GM18507 (cell line): ENCODE results near the gene PRPH2.
"Not testable (repeated sequence)": the region's sequence is repeated elsewhere in the genome, so short reads cannot be mapped to it uniquely, and the experiment has no call there.

Experiments used
- DNase-seq: peaks from one replicate; pipeline ENCODE4 v3.0.0; 2011; ENCODE audit warnings: low read depth; ENCODE audit not compliant: insufficient read length; ENCODE audit errors: extremely low spot score
- FAIRE-seq: peaks from 2 replicates; lab custom pipeline; 2011; peaks lifted over from hg19 to GRCh38; lab: Jason Lieb, UNC

Gene PRPH2

GRCh38 chr6:42744351-42744893 is 22.0 kb upstream of the PRPH2 start:
- DNase-seq (no peak), FAIRE-seq (no peak)

DNA sequence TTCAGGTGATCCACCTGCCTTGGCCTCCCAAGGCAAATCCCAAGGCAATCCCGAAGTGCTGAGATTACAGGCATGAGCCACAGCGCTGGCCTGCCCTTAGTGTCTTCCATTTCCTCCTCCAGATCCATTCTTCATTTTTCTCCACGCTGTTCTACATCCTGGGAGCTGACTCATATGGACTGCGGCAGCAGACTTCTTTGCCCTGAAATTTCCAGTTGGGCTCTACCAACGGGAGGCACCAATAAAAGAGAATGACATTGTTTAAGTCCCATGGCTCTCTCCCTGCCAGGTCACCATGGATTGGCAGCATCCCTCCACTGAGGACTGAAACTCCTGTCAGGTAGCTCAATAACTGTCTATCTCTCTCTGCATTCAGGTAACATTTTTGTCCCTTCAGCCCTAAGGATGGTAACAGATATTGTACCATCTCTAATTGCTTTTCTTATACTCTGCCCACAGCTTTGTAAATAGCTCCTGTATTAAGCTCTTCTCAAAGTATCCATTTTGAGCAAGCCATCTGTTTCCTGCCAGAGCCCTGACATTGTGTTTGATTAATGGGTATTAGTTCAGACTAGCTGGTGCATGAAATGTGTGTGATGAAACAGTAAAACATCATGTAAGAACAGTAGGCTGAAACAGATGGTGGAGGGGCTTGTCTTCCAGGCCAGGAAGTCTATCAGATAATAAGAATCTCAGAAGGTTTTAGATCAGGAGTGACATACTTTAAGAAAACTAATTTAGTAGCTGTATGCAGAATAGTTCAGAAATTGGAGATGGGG is 19.9 kb upstream of the PRPH2 start:
- FAIRE-seq = no peak
- DNase-seq = no peak

DNA sequence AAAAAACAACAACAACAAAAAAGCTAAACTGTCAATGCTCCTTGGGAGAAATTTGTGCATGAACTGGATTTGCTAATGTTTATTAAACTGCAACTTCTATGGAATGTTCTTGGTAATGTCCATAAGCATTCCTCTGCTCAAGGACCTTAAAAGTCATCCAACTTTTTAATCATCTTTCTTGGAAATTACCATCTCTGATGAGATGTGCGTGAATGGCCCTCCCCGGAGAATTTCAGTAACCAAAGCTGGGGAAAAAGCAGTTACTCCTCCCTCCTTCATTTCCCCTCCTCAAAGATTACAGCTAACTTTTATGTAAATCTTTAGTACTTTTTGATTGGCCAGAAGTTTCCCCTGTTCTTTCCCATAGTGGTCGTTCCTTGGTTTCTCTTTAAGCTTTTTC is 18.3 kb upstream of the PRPH2 start:
- no peak for DNase-seq
- no peak for FAIRE-seq

- FAIRE-seq = no peak
Measured at GRCh38 chr6:42735976-42736375, 13.6 kb upstream of the PRPH2 start.

GRCh38 chr6:42733867-42734481 is 11.6 kb upstream of the PRPH2 start:
- not testable (repeated sequence) for FAIRE-seq, DNase-seq

More at GRCh38 chr6:42735976-42736375, 13.6 kb upstream of the PRPH2 start:
- no peak for DNase-seq

DNA sequence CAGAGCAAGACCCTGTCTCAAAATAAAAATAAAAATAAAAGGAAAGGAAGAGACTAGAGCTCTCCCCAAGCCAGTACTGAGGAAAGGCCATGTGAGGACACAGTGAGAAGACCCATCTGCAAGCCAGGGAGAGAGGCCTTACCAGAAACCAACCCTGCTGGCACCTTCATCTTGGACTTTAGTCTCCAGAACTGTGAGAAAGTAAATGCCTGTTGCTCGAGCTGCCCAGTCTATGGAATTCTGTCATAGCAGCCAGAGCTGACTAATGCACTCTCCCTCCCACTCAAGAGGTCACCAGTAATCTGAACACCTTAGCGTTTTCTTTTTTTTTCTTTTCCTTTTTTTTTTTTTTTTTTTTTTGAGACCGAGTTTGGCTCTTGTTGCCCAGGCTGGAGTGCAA is 7.3 kb upstream of the PRPH2 start:
- DNase-seq (no peak), FAIRE-seq (no peak)

DNA sequence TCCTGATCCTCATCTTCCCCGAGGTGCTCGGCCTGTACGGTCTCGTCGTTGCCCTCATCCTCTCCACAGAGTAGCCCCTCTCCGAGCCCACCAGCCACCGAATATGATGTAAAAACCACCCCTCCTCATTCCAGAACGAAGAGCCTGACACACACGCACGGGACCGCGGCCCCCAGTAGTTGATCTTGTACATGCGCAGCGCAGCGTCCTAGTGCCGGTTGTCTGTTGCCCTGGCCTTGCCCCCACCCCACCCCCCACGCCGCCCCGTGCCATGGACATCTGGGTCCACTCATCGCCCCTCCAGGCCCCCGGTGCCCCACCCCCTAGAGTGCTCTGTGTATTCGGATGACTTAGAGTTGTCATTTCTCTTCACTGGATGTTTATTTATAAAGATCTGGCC is 5.2 kb upstream of the PRPH2 start:
- DNase-seq (no peak), FAIRE-seq (no peak)

DNA sequence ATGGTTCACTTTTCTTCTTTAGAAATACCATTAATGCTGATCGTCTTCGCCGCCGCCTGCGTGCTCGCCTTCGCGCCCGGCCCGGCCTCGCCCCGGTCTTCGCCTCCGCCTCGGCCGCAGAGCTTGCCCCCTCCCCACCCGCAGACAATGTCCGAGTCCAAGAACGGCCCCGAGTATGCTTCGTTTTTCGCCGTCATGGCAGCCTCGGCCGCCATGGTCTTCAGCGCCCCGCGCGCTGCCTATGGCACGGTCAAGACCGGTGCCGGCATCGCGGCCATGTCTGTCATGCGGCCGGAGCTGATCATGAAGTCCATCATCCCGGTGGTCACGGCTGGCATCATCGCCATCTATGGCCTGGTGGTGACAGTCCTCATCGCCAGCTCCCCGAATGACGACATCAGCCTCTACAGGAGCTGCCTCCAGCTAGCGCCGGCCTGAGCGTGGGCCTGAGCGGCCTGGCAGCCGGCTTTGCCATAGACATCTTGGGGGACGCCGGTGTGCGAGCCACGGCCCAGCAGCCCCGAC is 4.8 kb upstream of the PRPH2 start:
- DNase-seq (no peak), FAIRE-seq (no peak)

DNA sequence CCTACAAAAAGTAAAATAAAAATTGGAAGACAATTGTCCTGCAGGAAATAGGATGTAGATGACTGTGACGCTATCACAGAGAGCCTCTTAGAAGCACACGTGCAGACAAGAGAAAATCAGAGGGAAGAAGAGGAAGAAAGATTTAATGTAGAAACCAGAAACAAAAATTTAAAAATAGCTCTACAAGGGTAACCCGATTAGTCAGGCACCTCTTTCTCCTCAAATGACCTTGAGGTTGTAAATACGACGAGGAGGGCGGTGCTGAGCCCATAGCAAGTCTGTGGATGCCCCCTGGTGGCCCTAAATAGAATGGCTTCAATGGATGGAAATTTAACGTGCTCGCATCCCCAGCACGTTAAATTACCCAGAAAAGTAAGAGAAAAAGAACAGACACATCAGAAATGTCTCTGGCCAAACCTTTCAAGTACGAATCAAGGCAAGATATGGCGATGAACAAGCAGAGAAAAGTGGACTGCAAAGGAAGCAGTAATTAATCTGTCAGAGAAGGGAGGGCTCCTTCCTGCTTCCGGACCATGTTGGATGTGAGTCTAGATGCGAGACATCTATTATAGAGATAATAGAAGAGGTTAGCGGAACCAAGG is 4.2 kb upstream of the PRPH2 start:
- FAIRE-seq (peak; percentile 96), DNase-seq (peak; percentile 69)

- FAIRE-seq = no peak
- no peak for DNase-seq
Measured at GRCh38 chr6:42726026-42726425, 3.6 kb upstream of the PRPH2 start.

DNA sequence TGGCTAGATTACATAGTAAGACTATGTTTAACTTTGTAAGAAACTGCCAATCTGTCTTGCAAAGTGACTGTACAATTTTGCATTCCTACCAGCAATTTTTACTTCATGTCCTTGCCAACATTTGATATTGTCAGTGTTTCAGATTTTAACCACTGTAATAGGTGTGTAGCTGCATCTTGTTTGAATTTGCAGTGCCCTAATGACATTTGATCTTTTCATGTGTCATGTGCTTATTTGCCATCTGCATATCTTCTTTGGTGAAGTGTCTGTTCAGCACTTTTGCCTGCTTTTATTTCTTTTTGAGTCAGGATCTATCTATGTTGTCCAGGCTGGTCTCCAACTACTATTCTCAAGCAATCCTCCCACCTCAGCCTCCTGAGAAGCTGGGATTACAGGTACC is 2.4 kb upstream of the PRPH2 start:
- FAIRE-seq = no peak
- DNase-seq = no peak

DNA sequence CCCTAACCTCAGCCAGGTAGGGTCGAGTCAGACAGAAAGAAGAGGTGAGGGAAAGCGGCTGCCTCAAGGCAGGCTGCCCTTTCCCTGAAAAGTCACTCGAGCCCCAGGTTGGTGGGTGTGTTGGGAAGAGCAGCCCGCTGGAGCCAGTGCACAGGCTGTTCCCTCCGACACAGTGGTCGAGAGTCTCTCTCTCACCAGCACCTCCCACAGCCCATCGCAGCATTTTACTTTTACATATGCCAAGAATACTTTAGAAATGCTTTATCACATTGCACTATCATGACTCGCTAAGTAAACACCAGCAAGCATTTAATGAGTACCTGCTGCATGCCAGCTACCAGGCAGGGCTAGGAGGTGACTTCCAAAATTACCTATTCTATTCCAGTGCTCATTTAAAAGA is 1.7 kb downstream of the PRPH2 start:
- no peak for DNase-seq
- no peak for FAIRE-seq

GRCh38 chr6:42715871-42716270 is 6.5 kb downstream of the PRPH2 start:
- FAIRE-seq = no peak
- DNase-seq = no peak

- DNase-seq = no peak
Measured at GRCh38 chr6:42714098-42714761, 8.2 kb downstream of the PRPH2 start.

GRCh38 chr6:42711930-42712329 is 10.5 kb downstream of the PRPH2 start:
- DNase-seq (no peak), FAIRE-seq (no peak)

More at GRCh38 chr6:42714098-42714761, 8.2 kb downstream of the PRPH2 start:
- FAIRE-seq = no peak

- no peak for FAIRE-seq
Measured at GRCh38 chr6:42710316-42710715, 12.1 kb downstream of the PRPH2 start.

DNA sequence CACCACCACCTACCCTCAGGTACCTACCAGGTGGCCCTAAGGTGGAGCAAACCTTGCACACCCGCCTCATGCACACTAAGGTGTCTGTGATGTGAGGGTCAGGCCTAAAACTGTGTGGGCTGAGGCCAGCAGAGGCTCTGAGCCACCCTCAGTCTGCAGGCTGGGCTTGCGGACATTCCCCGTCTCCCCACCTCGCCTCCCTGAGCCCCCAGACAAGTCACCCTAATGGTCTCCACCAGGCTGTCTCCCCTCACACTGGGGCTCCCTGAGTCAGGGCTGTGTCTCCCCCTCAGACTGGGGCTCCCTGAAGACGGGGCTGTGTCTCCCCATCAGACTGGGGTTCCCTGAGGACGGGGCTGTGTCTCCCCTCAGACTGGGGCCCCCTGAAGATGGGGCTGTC is 12.5 kb downstream of the PRPH2 start:
- DNase-seq (no peak), FAIRE-seq (no peak)

More at GRCh38 chr6:42710316-42710715, 12.1 kb downstream of the PRPH2 start:
- DNase-seq = no peak

GRCh38 chr6:42708096-42708495 is 14.3 kb downstream of the PRPH2 start:
- no peak for FAIRE-seq

GRCh38 chr6:42707595-42707994 is 14.8 kb downstream of the PRPH2 start:
- DNase-seq (no peak), FAIRE-seq (no peak)

More at GRCh38 chr6:42708096-42708495, 14.3 kb downstream of the PRPH2 start:
- DNase-seq = no peak

DNA sequence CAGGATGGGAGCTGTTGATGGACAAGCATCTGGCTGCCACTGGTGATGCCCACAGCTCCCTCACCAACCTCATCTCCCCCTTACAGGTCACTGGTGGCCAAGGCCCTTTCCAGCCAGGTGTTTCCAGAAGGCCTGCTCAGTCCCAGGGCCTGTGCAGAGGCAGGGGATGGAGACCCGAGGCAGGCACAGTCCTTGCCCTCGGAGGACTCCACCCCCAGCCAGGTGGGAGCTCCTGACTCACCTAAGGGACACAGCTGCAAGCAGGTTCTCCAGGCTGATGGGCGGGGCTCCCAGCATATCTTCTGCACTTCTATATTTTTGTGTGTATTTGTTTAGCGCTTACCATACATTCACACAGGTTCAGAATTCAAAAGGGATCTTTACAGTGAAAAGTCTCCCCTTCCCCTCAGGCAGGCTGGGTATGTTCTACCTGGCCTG is 17.4 kb downstream of the PRPH2 start:
- DNase-seq = no peak
- FAIRE-seq = no peak
